Right atrium auricular region (tissue), 2 donors: ENCODE data around the gene BSG. TPM values are rescaled to one million over a fixed set of nuclear protein-coding genes. Genes with fewer than 3 reads are reported as not detected.

Experiments used
- DNase-seq: peaks from one replicate; pipeline ENCODE4 v3.0.0-alpha.2; 2019; ENCODE audit warnings: low spot score
- H3K27ac ChIP-seq, 2 donors: fragments of 200-600 bp; sonication (generic); 1 replicate in 1 of 2; 2 replicates in 1 of 2; pipeline ENCODE4 v1.5.1; 2016 to 2019
- H3K27me3 ChIP-seq, 2 donors: fragments of 200-600 bp; sonication (generic); one replicate each; pipeline versions ENCODE4 v1.5.1 to v1.6.0; 2017 to 2019
- H3K36me3 ChIP-seq: fragments of 200-600 bp; sonication (generic); one replicate; pipeline ENCODE4 v1.5.1; 2016
- H3K4me1 ChIP-seq, 2 donors: fragments of 200-600 bp; sonication (generic); one replicate each; pipeline versions ENCODE4 v1.5.1 to v1.6.0; 2017 to 2019
- H3K4me3 ChIP-seq, 2 donors: fragments of 200-600 bp; sonication (generic); 1 replicate in 1 of 2; 2 replicates in 1 of 2; pipeline ENCODE4 v1.5.1; 2017 to 2019; ENCODE audit warnings: mild to moderate bottlenecking in 1 of 2, moderate library complexity in 1 of 2
- H3K9me3 ChIP-seq, 2 donors: fragments of 200-600 bp; sonication (generic); one replicate each; pipeline ENCODE4 v1.5.1; 2019
- CTCF ChIP-seq, 2 donors: fragments of 200-600 bp; sonication (generic); IDR thresholded peaks; one replicate each; pipeline ENCODE4 v1.5.1; 2019; ENCODE audit warnings: antibody characterized with exemption in 2 of 2
- total RNA-seq, 2 donors: library from RNA; depleted of rRNA; stranded (reverse); fragments of >200 nt; gene quantifications; one replicate each; pipeline ENCODE4 v1.1.0, GENCODE V29; 2016

BSG gene
- total RNA-seq, 2 donors from 2014 or later = 1,033 to 1,569 TPM

GRCh38 chr19:590750-591098, 18.3 kb downstream of the BSG start:
- Histone ChIP-seq H3K4me3 (peak overlapping the region; percentile 6 to 40), H3K9me3 (no peaks in the 10 kb centered on the region), H3K4me1 (peaks cover 0 to 23% of the 10 kb centered on the region in 2 donors), H3K27ac (no peak overlapping the region), H3K36me3 (no peaks in the 10 kb centered on the region), H3K27me3 (peaks cover 0 to 26% of the 10 kb centered on the region in 2 donors)
- TF ChIP-seq CTCF (IDR thresholded peaks at IDR 0.05) = no peak
- no peak for DNase-seq

- peaks cover 0 to 23% of the 10 kb centered on the region in 2 donors for H3K4me1 ChIP-seq
- peaks cover 0 to 26% of the 10 kb centered on the region in 2 donors for H3K27me3 ChIP-seq
- no peak for DNase-seq
- no peak for TF ChIP-seq CTCF (IDR thresholded peaks at IDR 0.05)
- H3K27ac ChIP-seq = no peak overlapping the region
- no peaks in the 10 kb centered on the region for H3K36me3 ChIP-seq
- no peaks in the 10 kb centered on the region for H3K9me3 ChIP-seq
- H3K4me3 ChIP-seq = peak overlapping the region in 1 of 2 donors; percentile 40
Observed at GRCh38 chr19:591099-591958, 18.9 kb downstream of the BSG start.

GRCh38 chr19:592101-592500, 19.7 kb downstream of the BSG start:
- Histone ChIP-seq H3K36me3 (no peaks in the 10 kb centered on the region), H3K4me3 (no peak overlapping the region), H3K9me3 (no peaks in the 10 kb centered on the region), H3K27me3 (peaks cover 0 to 26% of the 10 kb centered on the region in 2 donors), H3K27ac (no peak overlapping the region), H3K4me1 (peaks cover 0 to 23% of the 10 kb centered on the region in 2 donors)
- no peak for TF ChIP-seq CTCF (IDR thresholded peaks at IDR 0.05)
- no peak for DNase-seq

GRCh38 chr19:593055-593454, 20.7 kb downstream of the BSG start:
- H3K27me3 ChIP-seq = peaks cover 0 to 26% of the 10 kb centered on the region in 2 donors
- no peaks in the 10 kb centered on the region for H3K9me3 ChIP-seq

GRCh38 chr19:593505-593904, 21.1 kb downstream of the BSG start:
- TF ChIP-seq CTCF (IDR thresholded peaks at IDR 0.05) = no peak
- Histone ChIP-seq H3K4me1 (peaks cover 0 to 17% of the 10 kb centered on the region in 2 donors), H3K27me3 (peaks cover 0 to 24% of the 10 kb centered on the region in 2 donors), H3K36me3 (no peaks in the 10 kb centered on the region), H3K9me3 (no peaks in the 10 kb centered on the region), H3K27ac (no peak overlapping the region), H3K4me3 (no peak overlapping the region)
- DNase-seq = no peak

More at GRCh38 chr19:593055-593454, 20.7 kb downstream of the BSG start:
- H3K36me3 ChIP-seq = no peaks in the 10 kb centered on the region
- no peak overlapping the region for H3K27ac ChIP-seq
- H3K4me3 ChIP-seq = no peak overlapping the region
- TF ChIP-seq CTCF (IDR thresholded peaks at IDR 0.05) = no peak
- no peak for DNase-seq
- H3K4me1 ChIP-seq = peaks cover 0 to 21% of the 10 kb centered on the region in 2 donors
